GM10248 (cell line): ENCODE data around the gene MED13L.

Experiments
- CTCF ChIA-PET: fragments of 300-600 bp; sonication (Branson Sonifier 250); formaldehyde crosslinking; extraction: SDS; loops from one replicate; lab custom pipeline; 2021; ENCODE audit warnings: antibody characterized with exemption; lab: Yijun Ruan, JAX
- POLR2A ChIA-PET: fragments of 350-650 bp; sonication (Branson Sonifier 250); formaldehyde crosslinking; extraction: SDS; loops from one replicate; lab custom pipeline; 2020; ENCODE audit warnings: antibody characterized with exemption; lab: Yijun Ruan, JAX
- DNase-seq: peaks from one replicate; pipeline ENCODE4 v3.0.0; 2012; ENCODE audit errors: extremely low spot score
- CTCF ChIP-seq: IDR thresholded peaks from 2 replicates; pipeline ENCODE4 v1.5.1; 2012; ENCODE audit warnings: mild to moderate bottlenecking, low read depth; ENCODE audit errors: extremely low read depth, missing control alignments, control extremely low read depth

Gene MED13L

GRCh38 chr12:116183741-116184141, 93.8 kb downstream of the MED13L start:
- DNase-seq, result no peak
- TF ChIP-seq CTCF, result no peak
- ChIA-PET POLR2A (no interaction called here), CTCF (interaction anchor here (1.0 to 1.9 kb wide), 3 partner anchors 10 to 17 kb away, joined by 3 to 7 read pairs (median 3); no protein-coding TSS in a partner anchor)

- TF ChIP-seq CTCF, result no peak
- POLR2A ChIA-PET, result no interaction called here
- no peak for DNase-seq
- CTCF ChIA-PET, result interaction anchor here (1.2 to 1.9 kb wide), 2 partner anchors 8 to 11 kb away, joined by 3 to 7 read pairs; no protein-coding TSS in a partner anchor
These were observed 95.0 kb downstream of the MED13L start for GRCh38 chr12:116182359-116183063.

GRCh38 chr12:116180448-116180847, 97.0 kb downstream of the MED13L start:
- no peak for DNase-seq
- no peak for TF ChIP-seq CTCF
- ChIA-PET POLR2A (no interaction called here), CTCF (interaction anchor here (1.2 kb wide), 1 partner anchor 13 kb away, joined by 3 read pairs; no protein-coding TSS in a partner anchor)

- no peak for TF ChIP-seq CTCF
- ChIA-PET CTCF (interaction anchor here (1.2 to 1.4 kb wide), 2 partner anchors 12 to 13 kb away, joined by 3 read pairs; no protein-coding TSS in a partner anchor), POLR2A (no interaction called here)
- DNase-seq, result no peak
These were observed 98.1 kb downstream of the MED13L start for GRCh38 chr12:116179384-116179783.

GRCh38 chr12:116177017-116177416, 100.5 kb downstream of the MED13L start:
- ChIA-PET CTCF (interaction anchor here (1.1 to 1.9 kb wide), 4 partner anchors 9 to 46 kb away, joined by 3 to 5 read pairs (median 4); no protein-coding TSS in a partner anchor), POLR2A (no interaction called here)
- no peak for TF ChIP-seq CTCF
- DNase-seq, result no peak

GRCh38 chr12:116174904-116175303, 102.6 kb downstream of the MED13L start:
- POLR2A ChIA-PET, result no interaction called here
- no peak for DNase-seq
- TF ChIP-seq CTCF, result no peak
- CTCF ChIA-PET, result interaction anchor here (1.1 to 1.2 kb wide), 2 partner anchors 8 to 18 kb away, joined by 3 read pairs; no protein-coding TSS in a partner anchor
